A673 (cell line): ENCODE results near the gene MGME1. TPM values are rescaled to one million over a fixed set of nuclear protein-coding genes. Genes with fewer than 3 reads are reported as not detected.

Experiments
- BruUV-seq: library from RNA; stranded (reverse); fragments of 400-500 nt; replicated peaks from 2 replicates; lab custom pipeline; 2021; lab: Mats Ljungman, UMichigan
- CTCF ChIA-PET: fragments of 300-600 bp; sonication (Branson Sonifier 250); formaldehyde crosslinking; loops from one replicate; lab custom pipeline; 2022; ENCODE audit warnings: antibody characterized with exemption; lab: Charles Lee
- POLR2A ChIA-PET: fragments of 300-600 bp; sonication (Branson Sonifier 250); formaldehyde crosslinking; loops from one replicate; lab custom pipeline; 2022; ENCODE audit warnings: antibody characterized with exemption; ENCODE audit not compliant: low non-redundant PET; lab: Charles Lee
- DNase-seq: peaks from one replicate; pipeline ENCODE4 v3.0.0-alpha.2; 2015; ENCODE audit warnings: low spot score
- H3K27ac ChIP-seq: fragments of 200-600 bp; sonication (generic); 2 replicates; pipeline ENCODE4 v1.5.1; 2016; ENCODE audit warnings: mixed run types, low read depth, mild to moderate bottlenecking, mixed read lengths, antibody characterized with exemption, low read length; ENCODE audit not compliant: poor library complexity, severe bottlenecking
- H3K27me3 ChIP-seq: fragments of 200-600 bp; sonication (generic); replicated peaks from 2 replicates; pipeline ENCODE4 v1.6.1; 2017; ENCODE audit warnings: mixed run types, low read depth, mild to moderate bottlenecking, mixed read lengths, antibody characterized with exemption, low read length; ENCODE audit not compliant: insufficient read depth, poor library complexity
- H3K36me3 ChIP-seq: fragments of 200-600 bp; sonication (generic); 2 replicates; pipeline ENCODE4 v1.6.1; 2016; ENCODE audit warnings: mixed run types, mild to moderate bottlenecking, mixed read lengths, antibody characterized with exemption, low read length; ENCODE audit not compliant: insufficient read depth, poor library complexity, severe bottlenecking
- H3K4me1 ChIP-seq: fragments of 200-600 bp; sonication (generic); 2 replicates; pipeline ENCODE4 v1.6.1; 2017; ENCODE audit warnings: mixed run types, mild to moderate bottlenecking, mixed read lengths, antibody characterized with exemption, low read length; ENCODE audit not compliant: insufficient read depth, poor library complexity, severe bottlenecking
- H3K4me3 ChIP-seq: fragments of 200-600 bp; sonication (generic); 2 replicates; pipeline ENCODE4 v1.5.1; 2016; ENCODE audit warnings: low read depth, mixed run types, mild to moderate bottlenecking, mixed read lengths, low read length; ENCODE audit not compliant: poor library complexity, severe bottlenecking
- H3K9me3 ChIP-seq: fragments of 200-600 bp; sonication (generic); 2 replicates; pipeline ENCODE4 v1.6.1; 2016; ENCODE audit warnings: mixed run types, low read depth, mild to moderate bottlenecking, mixed read lengths, antibody characterized with exemption, low read length; ENCODE audit not compliant: poor library complexity, severe bottlenecking
- CTCF ChIP-seq: fragments of 300-800, 200-600 bp; sonication (generic); conservative IDR thresholded peaks from 2 replicates; pipeline ENCODE4 v1.5.1; 2017; ENCODE audit warnings: low read depth, mild to moderate bottlenecking, antibody characterized with exemption, low read length, moderate library complexity, mixed read lengths
- EZH2 ChIP-seq: fragments of 200-600 bp; sonication (generic); IDR thresholded peaks from 2 replicates; pipeline ENCODE4 v1.6.1; 2017; ENCODE audit warnings: borderline replicate concordance, low read depth, mild to moderate bottlenecking, mixed read lengths, antibody characterized with exemption, low read length; ENCODE audit not compliant: poor library complexity, severe bottlenecking
- intact Hi-C: fragments of 100-400 bp; cut with micrococcal nuclease; formaldehyde crosslinking; loops from one replicate; pipeline ENCODE4 v1.10.0; 2022; ENCODE audit not compliant: unreplicated experiment
- total RNA-seq: library from RNA; stranded (reverse); gene quantifications from 2 replicates; pipeline ENCODE4 v1.2.3, GENCODE V29; 2021

MGME1 gene
- total RNA-seq, 1 experiment from 2014 or later, result 41.4 TPM

DNA sequence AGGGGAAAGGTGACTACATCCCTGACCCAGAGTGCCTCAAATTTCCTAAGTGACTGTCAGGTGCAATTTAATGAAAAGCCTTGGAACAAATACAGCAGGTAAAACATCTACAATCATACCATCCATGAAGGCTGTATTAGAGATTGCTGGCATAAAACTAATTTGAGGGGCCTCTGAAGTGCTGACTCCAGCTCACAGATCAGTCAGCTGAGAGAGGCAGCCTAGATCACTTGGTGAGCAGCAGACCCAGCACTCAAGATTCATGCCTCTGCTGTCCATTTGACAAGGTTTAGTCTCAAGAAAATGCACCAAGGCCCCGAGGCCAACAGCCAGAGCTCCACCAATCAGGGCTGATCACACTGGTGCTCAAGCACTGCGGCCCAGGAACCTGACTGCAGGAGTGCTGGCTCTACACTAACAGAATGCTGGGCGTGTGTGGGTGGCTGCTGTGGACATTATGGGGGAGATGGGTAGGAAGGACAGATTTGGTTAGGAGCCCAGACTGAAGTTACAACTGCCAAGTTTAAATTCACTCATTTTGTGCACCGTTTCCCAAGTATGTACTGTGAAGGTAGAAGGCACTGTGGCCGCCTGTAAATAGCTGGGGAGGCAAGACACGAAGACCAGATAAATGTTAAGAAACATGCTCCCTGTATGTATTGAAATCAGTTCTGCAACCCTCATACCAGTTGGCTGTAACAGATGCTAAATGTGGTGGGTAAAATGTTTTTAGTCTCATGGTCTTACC, 28.4 kb upstream of the MGME1 start:
- no peaks in the 10 kb centered on the region for H3K27me3 ChIP-seq
- POLR2A ChIA-PET, result no interaction called here
- peaks cover 47% of the 10 kb centered on the region for H3K36me3 ChIP-seq
- CTCF ChIA-PET, result interaction anchor here (0.7 kb wide), 1 partner anchor 129 kb away, joined by 3 read pairs; no protein-coding TSS in a partner anchor
- H3K27ac ChIP-seq, result no peak overlapping the region
- no peak overlapping the region for H3K4me3 ChIP-seq
- no peaks in the 10 kb centered on the region for H3K9me3 ChIP-seq
- TF ChIP-seq EZH2 (no peak), CTCF (no peak)
- intact Hi-C loops, result no loop called here
- no TSS peak for BruUV-seq
- no peak for DNase-seq
- no peaks in the 10 kb centered on the region for H3K4me1 ChIP-seq

- Histone ChIP-seq H3K9me3 (no peaks in the 10 kb centered on the region), H3K4me1 (no peaks in the 10 kb centered on the region), H3K36me3 (peaks cover 56% of the 10 kb centered on the region), H3K27ac (no peak overlapping the region), H3K27me3 (no peaks in the 10 kb centered on the region), H3K4me3 (no peak overlapping the region)
- BruUV-seq, result no TSS peak
- ChIA-PET POLR2A (no interaction called here), CTCF (no interaction called here)
- TF ChIP-seq EZH2 (no peak), CTCF (no peak)
- no peak for DNase-seq
- intact Hi-C loops, result no loop called here
Measured at GRCh38 chr20:17941087-17941825, 27.6 kb upstream of the MGME1 start.

DNA sequence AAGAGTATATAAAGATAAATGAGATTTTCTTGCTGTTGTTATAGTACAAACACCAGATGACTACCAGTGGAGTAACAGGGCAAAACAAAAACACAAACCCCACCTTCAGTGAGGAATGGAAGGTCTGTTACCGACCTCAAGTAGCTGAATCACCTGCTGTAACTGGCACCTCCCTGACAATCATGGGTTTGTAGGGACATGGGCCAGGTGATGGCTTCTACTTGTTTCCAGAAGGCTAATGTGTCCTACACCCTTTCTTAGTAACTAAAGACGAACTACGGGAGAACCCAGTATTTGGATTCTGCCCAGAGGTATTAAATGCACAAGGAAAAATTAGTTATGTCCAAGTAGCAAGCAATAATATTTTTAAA, 27.0 kb upstream of the MGME1 start:
- intact Hi-C loops, result no loop called here

More for the DNA sequence above, 27.0 kb upstream of the MGME1 start:
- no TSS peak for BruUV-seq
- Histone ChIP-seq H3K36me3 (peaks cover 62% of the 10 kb centered on the region), H3K9me3 (no peaks in the 10 kb centered on the region), H3K27ac (no peak overlapping the region), H3K27me3 (no peaks in the 10 kb centered on the region), H3K4me1 (no peaks in the 10 kb centered on the region), H3K4me3 (no peak overlapping the region)
- no peak for DNase-seq
- TF ChIP-seq EZH2 (no peak), CTCF (no peak)
- ChIA-PET POLR2A (no interaction called here), CTCF (no interaction called here)
